GM12878 (cell line): ENCODE data around the gene AADAT.
A peak's percentile ranks its signal among the peaks of the same experiment; 100 is the strongest.

Source experiments
- ATF7 ChIP-seq: fragments of 450-650 bp; IDR thresholded peaks from 2 replicates; pipeline ENCODE4 v1.6.1; 2016; ENCODE audit warnings: low read depth, mild to moderate bottlenecking
- DPF2 ChIP-seq: fragments of 450-650 bp; IDR thresholded peaks from 2 replicates; pipeline ENCODE4 v1.6.1; 2017; ENCODE audit warnings: mild to moderate bottlenecking
- GABPA ChIP-seq: IDR thresholded peaks from 2 replicates; pipeline ENCODE4 v1.6.1; 2014; ENCODE audit warnings: antibody characterized with exemption, low read depth, mild to moderate bottlenecking, inconsistent platforms
- KDM1A ChIP-seq: fragments of 200-600 bp; sonication (generic); IDR thresholded peaks from 2 replicates; pipeline ENCODE4 v1.6.1; 2016; ENCODE audit warnings: borderline replicate concordance
- NR2C1 ChIP-seq: fragments of 450-650 bp; IDR thresholded peaks from 2 replicates; pipeline ENCODE4 v1.6.1; 2017; ENCODE audit warnings: antibody characterized with exemption, mild to moderate bottlenecking, moderate library complexity
- POLR2A ChIP-seq: IDR thresholded peaks from 2 replicates; pipeline ENCODE4 v1.6.1; 2011; ENCODE audit warnings: low read depth, mild to moderate bottlenecking, low read length
- POLR2AphosphoS2 ChIP-seq: IDR thresholded peaks from 2 replicates; pipeline ENCODE4 v1.6.1; 2011; ENCODE audit warnings: low read depth, mild to moderate bottlenecking, low read length, improper control_type of control experiment, moderate library complexity
- SMAD1 ChIP-seq: fragments of 450-650 bp; IDR thresholded peaks from 2 replicates; pipeline ENCODE4 v1.6.1; 2018; ENCODE audit warnings: mild to moderate bottlenecking, low read depth; ENCODE audit not compliant: partially characterized antibody
- ZNF24 ChIP-seq: fragments of 450-650 bp; IDR thresholded peaks from 2 replicates; pipeline ENCODE4 v1.6.1; 2017; ENCODE audit warnings: antibody characterized with exemption, mild to moderate bottlenecking
- ZNF384 ChIP-seq: IDR thresholded peaks from 2 replicates; pipeline ENCODE4 v1.6.1; 2012; ENCODE audit warnings: low read depth, mild to moderate bottlenecking, low read length, improper control_type of control experiment, borderline replicate concordance
- TF ChIP-seq, protein P1 (sequence below): IDR thresholded peaks from 2 replicates; pipeline ENCODE4 v1.6.1; 2012; ENCODE audit warnings: low read depth, low read length, improper control_type of control experiment
- TF ChIP-seq, protein P2 (sequence below), 3 experiments: IDR thresholded peaks in 2 of 3; conservative IDR thresholded peaks in 1 of 3; 2 replicates each; pipeline ENCODE4 v1.5.1; 2011; ENCODE audit warnings: low read depth in 3 of 3, low read length in 3 of 3, mild to moderate bottlenecking in 3 of 3, control low read depth in 2 of 3, moderate library complexity in 2 of 3, inconsistent platforms in 1 of 3, mixed read lengths in 1 of 3; ENCODE audit not compliant: control insufficient read depth in 2 of 3, insufficient read depth in 1 of 3; ENCODE audit errors: extremely low read depth in 1 of 3
- TF ChIP-seq, protein P3 (sequence below): fragments of 150-350 bp; IDR thresholded peaks from 2 replicates; pipeline ENCODE4 v1.6.1; 2016; ENCODE audit warnings: low read depth, low read length
- TF ChIP-seq, protein P4 (sequence below): IDR thresholded peaks from 2 replicates; pipeline ENCODE4 v1.6.1; 2011; ENCODE audit warnings: low read depth, low read length, improper control_type of control experiment, borderline replicate concordance

DNA sequence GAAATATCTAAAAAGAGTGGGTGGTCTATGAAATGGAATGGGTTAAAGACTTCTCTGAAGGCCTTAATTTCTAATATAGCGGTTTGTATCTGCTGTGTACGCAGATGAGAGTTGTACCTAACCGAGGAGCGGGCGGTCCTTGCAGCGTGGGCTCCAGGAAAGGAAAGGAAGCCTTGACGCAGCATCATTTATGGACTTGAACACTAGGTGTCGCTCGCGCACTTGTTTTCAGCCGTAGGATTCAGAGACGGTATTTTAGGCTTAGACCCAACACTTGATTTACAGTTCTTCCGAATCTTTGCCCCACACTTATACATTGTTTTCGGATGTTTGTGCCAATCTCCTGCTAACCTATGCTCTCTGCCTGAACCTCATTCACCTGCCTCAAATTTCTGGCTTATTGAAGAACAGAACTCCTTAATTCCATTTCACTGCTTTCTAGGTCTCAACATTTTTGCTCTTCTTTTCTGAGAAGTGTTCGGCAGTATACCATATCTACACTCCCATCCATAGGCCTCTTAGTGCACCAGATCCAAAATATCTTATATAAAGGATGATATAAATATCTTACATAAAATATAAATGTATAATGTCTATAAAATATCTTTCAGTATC lies 48.9 kb upstream of the AADAT start:
- no peak for TF ChIP-seq ZNF384
- no peak for TF ChIP-seq POLR2A
- TF ChIP-seq, protein P1, sequence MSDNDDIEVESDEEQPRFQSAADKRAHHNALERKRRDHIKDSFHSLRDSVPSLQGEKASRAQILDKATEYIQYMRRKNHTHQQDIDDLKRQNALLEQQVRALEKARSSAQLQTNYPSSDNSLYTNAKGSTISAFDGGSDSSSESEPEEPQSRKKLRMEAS: no peak
- TF ChIP-seq ZNF24: no peak
- TF ChIP-seq, protein P2, sequence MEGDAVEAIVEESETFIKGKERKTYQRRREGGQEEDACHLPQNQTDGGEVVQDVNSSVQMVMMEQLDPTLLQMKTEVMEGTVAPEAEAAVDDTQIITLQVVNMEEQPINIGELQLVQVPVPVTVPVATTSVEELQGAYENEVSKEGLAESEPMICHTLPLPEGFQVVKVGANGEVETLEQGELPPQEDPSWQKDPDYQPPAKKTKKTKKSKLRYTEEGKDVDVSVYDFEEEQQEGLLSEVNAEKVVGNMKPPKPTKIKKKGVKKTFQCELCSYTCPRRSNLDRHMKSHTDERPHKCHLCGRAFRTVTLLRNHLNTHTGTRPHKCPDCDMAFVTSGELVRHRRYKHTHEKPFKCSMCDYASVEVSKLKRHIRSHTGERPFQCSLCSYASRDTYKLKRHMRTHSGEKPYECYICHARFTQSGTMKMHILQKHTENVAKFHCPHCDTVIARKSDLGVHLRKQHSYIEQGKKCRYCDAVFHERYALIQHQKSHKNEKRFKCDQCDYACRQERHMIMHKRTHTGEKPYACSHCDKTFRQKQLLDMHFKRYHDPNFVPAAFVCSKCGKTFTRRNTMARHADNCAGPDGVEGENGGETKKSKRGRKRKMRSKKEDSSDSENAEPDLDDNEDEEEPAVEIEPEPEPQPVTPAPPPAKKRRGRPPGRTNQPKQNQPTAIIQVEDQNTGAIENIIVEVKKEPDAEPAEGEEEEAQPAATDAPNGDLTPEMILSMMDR (IDR thresholded peaks at IDR 0.05 in 2 of 3, conservative IDR thresholded peaks at IDR 0.05 in 1 of 3; ENCODE audit: control insufficient read depth in 2 of 3, extremely low read depth in 1 of 3, insufficient read depth in 1 of 3, low read depth in 3 of 3, low read length in 3 of 3): peak; percentile 74 to 94 (median 79)
- TF ChIP-seq DPF2: no peak
- TF ChIP-seq SMAD1: no peak
- TF ChIP-seq NR2C1: no peak
- TF ChIP-seq ATF7: no peak
- TF ChIP-seq, protein P3, sequence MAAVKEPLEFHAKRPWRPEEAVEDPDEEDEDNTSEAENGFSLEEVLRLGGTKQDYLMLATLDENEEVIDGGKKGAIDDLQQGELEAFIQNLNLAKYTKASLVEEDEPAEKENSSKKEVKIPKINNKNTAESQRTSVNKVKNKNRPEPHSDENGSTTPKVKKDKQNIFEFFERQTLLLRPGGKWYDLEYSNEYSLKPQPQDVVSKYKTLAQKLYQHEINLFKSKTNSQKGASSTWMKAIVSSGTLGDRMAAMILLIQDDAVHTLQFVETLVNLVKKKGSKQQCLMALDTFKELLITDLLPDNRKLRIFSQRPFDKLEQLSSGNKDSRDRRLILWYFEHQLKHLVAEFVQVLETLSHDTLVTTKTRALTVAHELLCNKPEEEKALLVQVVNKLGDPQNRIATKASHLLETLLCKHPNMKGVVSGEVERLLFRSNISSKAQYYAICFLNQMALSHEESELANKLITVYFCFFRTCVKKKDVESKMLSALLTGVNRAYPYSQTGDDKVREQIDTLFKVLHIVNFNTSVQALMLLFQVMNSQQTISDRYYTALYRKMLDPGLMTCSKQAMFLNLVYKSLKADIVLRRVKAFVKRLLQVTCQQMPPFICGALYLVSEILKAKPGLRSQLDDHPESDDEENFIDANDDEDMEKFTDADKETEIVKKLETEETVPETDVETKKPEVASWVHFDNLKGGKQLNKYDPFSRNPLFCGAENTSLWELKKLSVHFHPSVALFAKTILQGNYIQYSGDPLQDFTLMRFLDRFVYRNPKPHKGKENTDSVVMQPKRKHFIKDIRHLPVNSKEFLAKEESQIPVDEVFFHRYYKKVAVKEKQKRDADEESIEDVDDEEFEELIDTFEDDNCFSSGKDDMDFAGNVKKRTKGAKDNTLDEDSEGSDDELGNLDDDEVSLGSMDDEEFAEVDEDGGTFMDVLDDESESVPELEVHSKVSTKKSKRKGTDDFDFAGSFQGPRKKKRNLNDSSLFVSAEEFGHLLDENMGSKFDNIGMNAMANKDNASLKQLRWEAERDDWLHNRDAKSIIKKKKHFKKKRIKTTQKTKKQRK: no peak
- TF ChIP-seq, protein P4, sequence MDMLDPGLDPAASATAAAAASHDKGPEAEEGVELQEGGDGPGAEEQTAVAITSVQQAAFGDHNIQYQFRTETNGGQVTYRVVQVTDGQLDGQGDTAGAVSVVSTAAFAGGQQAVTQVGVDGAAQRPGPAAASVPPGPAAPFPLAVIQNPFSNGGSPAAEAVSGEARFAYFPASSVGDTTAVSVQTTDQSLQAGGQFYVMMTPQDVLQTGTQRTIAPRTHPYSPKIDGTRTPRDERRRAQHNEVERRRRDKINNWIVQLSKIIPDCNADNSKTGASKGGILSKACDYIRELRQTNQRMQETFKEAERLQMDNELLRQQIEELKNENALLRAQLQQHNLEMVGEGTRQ: no peak
- no peak for TF ChIP-seq POLR2AphosphoS2
- TF ChIP-seq GABPA: no peak
- no peak for TF ChIP-seq KDM1A
